Kidney (tissue), 14 donors: ENCODE results near the gene C14orf93. TPM values are rescaled to one million over a fixed set of nuclear protein-coding genes. Genes with fewer than 3 reads are reported as not detected.
A peak's percentile ranks its signal among the peaks of the same experiment; 100 is the strongest.

Experiments used
- DNase-seq, 5 donors: peaks; one replicate each; pipeline ENCODE4 v3.0.0-alpha.2; 2013 to 2020
- FAIRE-seq: peaks from 2 replicates; lab custom pipeline; 2012; peaks lifted over from hg19 to GRCh38; lab: Jason Lieb, UNC
- H3K27ac ChIP-seq, 2 donors: one replicate each; pipeline ENCODE4 v1.7.0; 2013; ENCODE audit warnings: low read depth in 2 of 2, low read length in 2 of 2, inconsistent platforms in 1 of 2
- H3K27me3 ChIP-seq: one replicate; pipeline ENCODE4 v1.7.1; 2013; ENCODE audit warnings: low read length, inconsistent platforms; ENCODE audit not compliant: control insufficient read depth, insufficient read depth
- H3K36me3 ChIP-seq, 3 donors: one replicate each; pipeline versions ENCODE4 v1.7.0 to v1.7.1; 2013; ENCODE audit warnings: low read length in 3 of 3, control low read depth in 1 of 3, inconsistent platforms in 1 of 3; ENCODE audit not compliant: insufficient read depth in 3 of 3, control insufficient read depth in 2 of 3
- H3K4me1 ChIP-seq, 3 donors: one replicate each; pipeline versions ENCODE4 v1.7.0 to v1.7.1; 2013; ENCODE audit warnings: low read length in 3 of 3, inconsistent platforms in 1 of 3, low read depth in 1 of 3; ENCODE audit not compliant: control insufficient read depth in 2 of 3, insufficient read depth in 2 of 3
- H3K4me3 ChIP-seq, 3 donors: one replicate each; pipeline versions ENCODE4 v1.7.0 to v1.8.1; 2013; ENCODE audit warnings: low read length in 3 of 3, control low read depth in 1 of 3, inconsistent platforms in 1 of 3
- H3K9ac ChIP-seq, 3 donors: one replicate each; pipeline versions ENCODE4 v1.7.0 to v1.7.1; 2013; ENCODE audit warnings: low read length in 3 of 3, control low read depth in 1 of 3, inconsistent platforms in 1 of 3
- H3K9me3 ChIP-seq, 3 donors: one replicate each; pipeline versions ENCODE4 v1.7.0 to v1.7.1; 2013; ENCODE audit warnings: low read length in 3 of 3, control low read depth in 1 of 3, inconsistent platforms in 1 of 3; ENCODE audit not compliant: control insufficient read depth in 2 of 3, insufficient read depth in 1 of 3
- intact Hi-C: fragments of 100-400 bp; cut with DNase I; formaldehyde crosslinking; loops from one replicate; pipeline ENCODE4 v1.11.1; 2022
- polyA plus RNA-seq: library from polyadenylated mRNA; stranded (reverse); fragments of 350-450 nt; fragmentation: Illumina TruSeq; extraction: RNeasy Lipid Tissue Mini Kit (QIAGEN cat#74804); gene quantifications from one replicate; pipeline ENCODE4 v1.2.3, GENCODE V29; 2014; ENCODE audit warnings: low read depth, low replicate concordance; ENCODE audit not compliant: insufficient read depth
- total RNA-seq: library from RNA; stranded (reverse); fragmentation: NEBNext Ultra II Directional; extraction: Animal tissue kit (Norgen Biotek cat#: 25700); gene quantifications from one replicate; pipeline ENCODE4 v1.2.1, GENCODE V29; 2021
- TF ChIP-seq, protein P1 (sequence below): IDR thresholded peaks from 3 replicates; pipeline ENCODE4 v1.5.1; 2012; ENCODE audit warnings: mild to moderate bottlenecking, moderate library complexity, borderline replicate concordance; ENCODE audit not compliant: insufficient read depth; ENCODE audit errors: extremely low read depth
- donor health status: control.
- donor health status: control.
- donor health status: control.
- donor health status: control.
- donor health status: control.
- donor health status: DM: yes; HTN: yes; CAD: no.
- donor health status: Normal renal cell carcinoma (clear cell type).

Gene C14orf93
- total and polyA plus RNA-seq, 2 donors from 2014 or later = 9.5 to 9.6 TPM

DNA sequence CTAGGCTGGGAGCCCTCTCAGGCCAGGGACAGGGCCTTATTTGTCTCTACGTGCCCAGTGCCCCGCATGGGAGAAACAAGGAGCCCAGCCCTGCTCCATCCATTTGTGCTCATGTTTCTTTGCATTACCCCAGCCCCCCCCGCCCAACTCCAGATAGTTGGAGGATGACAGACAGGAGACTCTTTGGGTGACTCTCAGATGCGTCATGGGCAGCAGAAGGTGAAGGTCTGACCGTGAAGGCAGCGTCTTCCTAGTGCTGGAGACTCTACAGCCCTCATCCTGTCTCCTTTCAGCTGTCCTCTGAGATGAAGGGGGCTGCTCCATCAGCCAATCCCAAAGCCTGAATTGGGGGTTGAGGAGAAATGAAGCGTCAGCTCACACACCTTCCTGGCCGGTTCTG is 31.8 kb upstream of the C14orf93 start:
- TF ChIP-seq, protein P1, sequence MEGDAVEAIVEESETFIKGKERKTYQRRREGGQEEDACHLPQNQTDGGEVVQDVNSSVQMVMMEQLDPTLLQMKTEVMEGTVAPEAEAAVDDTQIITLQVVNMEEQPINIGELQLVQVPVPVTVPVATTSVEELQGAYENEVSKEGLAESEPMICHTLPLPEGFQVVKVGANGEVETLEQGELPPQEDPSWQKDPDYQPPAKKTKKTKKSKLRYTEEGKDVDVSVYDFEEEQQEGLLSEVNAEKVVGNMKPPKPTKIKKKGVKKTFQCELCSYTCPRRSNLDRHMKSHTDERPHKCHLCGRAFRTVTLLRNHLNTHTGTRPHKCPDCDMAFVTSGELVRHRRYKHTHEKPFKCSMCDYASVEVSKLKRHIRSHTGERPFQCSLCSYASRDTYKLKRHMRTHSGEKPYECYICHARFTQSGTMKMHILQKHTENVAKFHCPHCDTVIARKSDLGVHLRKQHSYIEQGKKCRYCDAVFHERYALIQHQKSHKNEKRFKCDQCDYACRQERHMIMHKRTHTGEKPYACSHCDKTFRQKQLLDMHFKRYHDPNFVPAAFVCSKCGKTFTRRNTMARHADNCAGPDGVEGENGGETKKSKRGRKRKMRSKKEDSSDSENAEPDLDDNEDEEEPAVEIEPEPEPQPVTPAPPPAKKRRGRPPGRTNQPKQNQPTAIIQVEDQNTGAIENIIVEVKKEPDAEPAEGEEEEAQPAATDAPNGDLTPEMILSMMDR = no peak
- FAIRE-seq = no peak
- H3K36me3 ChIP-seq = no peaks in the 10 kb centered on the region
- H3K4me3 ChIP-seq = no peak overlapping the region
- H3K4me1 ChIP-seq = no peaks in the 10 kb centered on the region
- no peaks in the 10 kb centered on the region for H3K27me3 ChIP-seq
- no peaks in the 10 kb centered on the region for H3K9me3 ChIP-seq
- intact Hi-C loops = no loop called here
- DNase-seq = no peak
- H3K9ac ChIP-seq = no peak overlapping the region
- H3K27ac ChIP-seq = no peak overlapping the region

DNA sequence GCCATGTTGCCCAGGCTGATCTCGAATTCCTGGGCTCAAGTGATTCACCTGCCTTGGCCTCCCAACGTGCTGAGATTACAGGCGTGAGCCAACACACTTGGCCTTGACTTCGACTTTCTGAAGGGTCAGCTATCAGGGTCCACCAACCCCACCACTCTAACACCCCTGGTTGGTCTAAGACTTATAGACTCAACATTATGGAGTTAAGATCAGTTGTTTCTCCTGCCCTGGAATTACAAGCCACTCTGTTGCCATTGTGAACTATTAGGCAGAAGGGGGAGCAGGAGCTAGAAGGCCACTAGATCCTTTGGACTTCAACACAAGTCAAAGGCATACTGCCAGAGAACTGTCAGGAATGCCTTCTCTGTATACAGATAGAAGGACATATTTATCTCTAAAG is 30.2 kb upstream of the C14orf93 start:
- DNase-seq = no peak
- TF ChIP-seq, protein P1 = no peak
- H3K4me3 ChIP-seq = no peak overlapping the region
- no peaks in the 10 kb centered on the region for H3K9me3 ChIP-seq
- H3K4me1 ChIP-seq = no peaks in the 10 kb centered on the region
- no peaks in the 10 kb centered on the region for H3K27me3 ChIP-seq
- intact Hi-C loops = no loop called here
- no peak for FAIRE-seq
- no peak overlapping the region for H3K27ac ChIP-seq
- no peaks in the 10 kb centered on the region for H3K36me3 ChIP-seq
- no peak overlapping the region for H3K9ac ChIP-seq

DNA sequence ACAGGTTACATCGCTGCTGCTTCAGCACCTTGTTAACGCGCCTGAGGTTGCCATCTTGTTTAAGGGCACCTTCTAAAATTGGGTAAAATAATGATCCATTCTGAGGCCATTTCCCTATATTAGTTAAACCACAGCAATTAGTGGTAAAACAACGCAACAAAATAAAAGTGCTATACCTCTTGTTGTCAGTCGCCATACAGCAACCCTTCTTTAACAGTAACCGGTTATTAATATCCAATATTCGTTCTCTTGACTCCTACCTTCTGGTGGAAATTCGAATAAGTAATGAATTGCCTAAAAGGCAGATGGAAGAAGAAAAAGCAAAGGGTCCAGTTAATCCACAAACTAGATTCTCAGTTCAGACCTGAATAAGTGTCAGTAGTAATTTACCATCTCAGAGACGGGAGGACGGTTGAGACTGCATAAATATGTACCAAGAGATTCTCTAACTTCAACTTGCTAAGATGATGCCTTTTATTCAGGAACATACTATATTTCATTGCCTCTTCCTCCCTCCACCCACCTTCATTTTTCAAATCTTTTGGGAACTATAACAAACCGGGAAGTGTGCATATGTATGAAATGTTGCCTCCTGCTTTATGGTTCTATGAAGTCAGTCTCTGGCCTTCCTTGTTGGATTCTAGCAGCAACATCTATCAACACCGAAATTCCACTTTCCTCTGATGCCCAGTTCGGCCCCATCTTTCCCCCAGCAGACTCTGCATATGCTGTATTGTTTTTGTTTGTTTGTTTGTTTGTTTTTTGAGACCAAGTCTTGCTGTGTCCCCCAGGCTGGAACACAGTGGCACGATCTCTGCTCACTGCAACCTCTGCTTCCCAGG is 25.6 kb upstream of the C14orf93 start:
- TF ChIP-seq, protein P1 = no peak
- intact Hi-C loops = no loop called here
- DNase-seq (no peak), FAIRE-seq (no peak)
- peak overlapping the region; percentile 98 to 100 for H3K27ac ChIP-seq
- H3K27me3 ChIP-seq = no peaks in the 10 kb centered on the region
- H3K4me1 ChIP-seq = peaks cover 0 to 6% (median 6%) of the 10 kb centered on the region in 3 donors
- H3K9me3 ChIP-seq = no peaks in the 10 kb centered on the region
- peaks cover 8 to 14% (median 13%) of the 10 kb centered on the region in 3 donors for H3K36me3 ChIP-seq
- peak overlapping the region in 2 of 3 donors; percentile 90 to 99 for H3K9ac ChIP-seq
- H3K4me3 ChIP-seq = peak overlapping the region; percentile 86 to 99 (median 96)
